GM12878 (cell line): ENCODE data around the gene SLC17A6. TPM values are rescaled to one million over a fixed set of nuclear protein-coding genes. Genes with fewer than 3 reads are reported as not detected.

ENCODE experiments used
- ATAC-seq: fragments of 200-7000 bp; cut with Tn5 transposase; 3 replicates; pipeline ENCODE4 v1.9.1; 2020; ENCODE audit warnings: mild to moderate bottlenecking, moderate library complexity
- BruUV-seq: library from RNA; stranded (reverse); fragments of 400-500 nt; replicated peaks from 2 replicates; lab custom pipeline; 2021; lab: Mats Ljungman, UMichigan
- CTCF ChIA-PET: fragments of 300-600 bp; sonication (Branson Sonifier 250); formaldehyde crosslinking; extraction: SDS; loops from one replicate; lab custom pipeline; 2021; ENCODE audit warnings: inconsistent platforms; lab: Yijun Ruan, JAX
- POLR2A ChIA-PET: fragments of 350-600 bp; formaldehyde crosslinking; extraction: SDS; loops from one replicate; lab custom pipeline; 2021; ENCODE audit warnings: inconsistent platforms; lab: Charles Lee
- RAD21 ChIA-PET: fragments of 300-600 bp; sonication (Branson Sonifier 250); formaldehyde crosslinking; loops from one replicate; lab custom pipeline; 2023; ENCODE audit warnings: antibody characterized with exemption; ENCODE audit not compliant: unreplicated experiment; lab: Charles Lee
- SMC1A ChIA-PET: fragments of 300-600 bp; sonication (Branson Sonifier 250); formaldehyde crosslinking; loops from one replicate; lab custom pipeline; 2023; ENCODE audit not compliant: unreplicated experiment, uncharacterized antibody; lab: Charles Lee
- DNase-seq: peaks from one replicate; pipeline ENCODE4 v3.0.0-alpha.2; 2011; ENCODE audit warnings: low read depth, low spot score
- FAIRE-seq: peaks from 3 replicates; lab custom pipeline; 2011; peaks lifted over from hg19 to GRCh38; lab: Jason Lieb, UNC
- H2AFZ ChIP-seq: 2 replicates; pipeline ENCODE4 v1.6.0; 2011; ENCODE audit warnings: low read depth, low read length, control low read depth; ENCODE audit not compliant: control insufficient read depth
- H3K27ac ChIP-seq: 2 replicates; pipeline ENCODE4 v1.5.1; 2011; ENCODE audit warnings: control low read depth; ENCODE audit not compliant: control insufficient read depth, insufficient read depth
- H3K27me3 ChIP-seq, 2 experiments: replicated peaks in 1 of 2; 2 replicates each; pipeline versions ENCODE4 v1.6.0 to v1.6.1; 2011; ENCODE audit warnings: low read length in 1 of 2; ENCODE audit not compliant: control insufficient read depth in 2 of 2, insufficient read depth in 2 of 2
- H3K36me3 ChIP-seq, 2 experiments: 2 replicates each; pipeline ENCODE4 v1.5.1; 2011; ENCODE audit warnings: low read length in 1 of 2; ENCODE audit not compliant: control insufficient read depth in 2 of 2, insufficient read depth in 2 of 2
- H3K4me1 ChIP-seq: 2 replicates; pipeline ENCODE4 v1.6.1; 2011; ENCODE audit warnings: mild to moderate bottlenecking, low read length, moderate library complexity, mixed read lengths; ENCODE audit not compliant: control insufficient read depth, insufficient read depth
- H3K4me2 ChIP-seq: 2 replicates; pipeline ENCODE4 v1.6.0; 2011; ENCODE audit warnings: control low read depth; ENCODE audit not compliant: control insufficient read depth, insufficient read depth
- H3K4me3 ChIP-seq: fragments of 200-600 bp; sonication (generic); 2 replicates; pipeline ENCODE4 v1.5.1; 2016
- H3K79me2 ChIP-seq: 2 replicates; pipeline ENCODE4 v1.6.0; 2011; ENCODE audit warnings: low read length; ENCODE audit not compliant: control insufficient read depth, insufficient read depth
- H3K9ac ChIP-seq: 2 replicates; pipeline ENCODE4 v1.8.0; 2011; ENCODE audit warnings: low read length, control low read depth, mixed read lengths; ENCODE audit not compliant: control insufficient read depth, insufficient read depth
- H3K9me3 ChIP-seq: replicated peaks from 3 replicates; pipeline ENCODE4 v1.5.1; 2011; ENCODE audit warnings: mild to moderate bottlenecking, low read length; ENCODE audit not compliant: control insufficient read depth, insufficient read depth
- H4K20me1 ChIP-seq: 2 replicates; pipeline ENCODE4 v1.6.0; 2011; ENCODE audit not compliant: control insufficient read depth, insufficient read depth
- ATF3 ChIP-seq: IDR thresholded peaks from 2 replicates; pipeline ENCODE4 v1.6.1; 2011; ENCODE audit warnings: low read depth, mild to moderate bottlenecking, low read length, moderate library complexity, borderline replicate concordance; ENCODE audit errors: extremely low read depth
- BRCA1 ChIP-seq: IDR thresholded peaks from 2 replicates; pipeline ENCODE4 v1.6.1; 2011; ENCODE audit warnings: low read depth, low read length, improper control_type of control experiment
- ESRRA ChIP-seq: IDR thresholded peaks from 2 replicates; pipeline ENCODE4 v1.6.1; 2012; ENCODE audit warnings: mild to moderate bottlenecking, low read length, improper control_type of control experiment
- FOXK2 ChIP-seq: fragments of 450-650 bp; IDR thresholded peaks from 2 replicates; pipeline ENCODE4 v1.6.1; 2017; ENCODE audit warnings: mild to moderate bottlenecking, moderate library complexity
- JUNB ChIP-seq: IDR thresholded peaks from 2 replicates; pipeline ENCODE4 v1.6.1; 2016; ENCODE audit warnings: antibody characterized with exemption, mild to moderate bottlenecking
- MTA2 ChIP-seq: fragments of 450-650 bp; IDR thresholded peaks from 2 replicates; pipeline ENCODE4 v1.6.1; 2016; ENCODE audit warnings: low read depth, mild to moderate bottlenecking, moderate library complexity
- NFYB ChIP-seq: IDR thresholded peaks from 2 replicates; pipeline ENCODE4 v1.6.1; 2011; ENCODE audit warnings: low read depth, mild to moderate bottlenecking, low read length, improper control_type of control experiment, moderate library complexity; ENCODE audit not compliant: insufficient read depth
- POLR2A ChIP-seq: IDR thresholded peaks from 2 replicates; pipeline ENCODE4 v1.6.1; 2011; ENCODE audit warnings: low read depth, mild to moderate bottlenecking, low read length
- SPI1 ChIP-seq: IDR thresholded peaks from 2 replicates; pipeline ENCODE4 v1.6.1; 2011; ENCODE audit warnings: low read depth, mild to moderate bottlenecking, low read length, moderate library complexity, borderline replicate concordance; ENCODE audit not compliant: insufficient read depth
- WGBS: methylation state at CpG from one replicate; pipeline ENCODE4 v1.1.6; 2016; ENCODE audit warnings: low lambda C conversion rate; ENCODE audit not compliant: insufficient replicate concordance, insufficient coverage; ENCODE audit errors: missing lambda C conversion rate; 5-methylcytosine and 5-hydroxymethylcytosine counted together
- in situ Hi-C: fragments of 300-500 bp; cut with MboI; formaldehyde crosslinking; loops from 9 replicates; pipeline ENCODE4 v1.14.3; 2018; ENCODE audit warnings: mixed read lengths
- intact Hi-C: fragments of 100-400 bp; cut with micrococcal nuclease; formaldehyde crosslinking; loops from one replicate; pipeline ENCODE4 v1.14.2; 2022; ENCODE audit not compliant: unreplicated experiment
- polyA plus RNA-seq, 11 experiments: library from polyadenylated mRNA; depleted of rRNA in 4 of 11; unstranded in 6 of 11; stranded (reverse) in 5 of 11; fragments of >200 nt; fragmentation: Nextera tagmentation in 4 of 11; fragmentation: Illumina TruSeq in 1 of 11; extraction: Ambion mirVana in 4 of 11; extraction: Trizol in 1 of 11; gene quantifications; 1 replicate in 1 of 11; 2 replicates in 10 of 11; pipeline versions ENCODE4 v1.2.1 to v1.2.3, GENCODE V29; 2011 to 2016; ENCODE audit warnings: inconsistent platforms in 2 of 11, missing spikeins in 2 of 11, low read depth in 1 of 11
- total RNA-seq, 4 experiments: library from RNA; depleted of rRNA in 3 of 4; stranded (reverse); fragments of >200 nt in 3 of 4; fragmentation: Illumina TruSeq in 1 of 4; extraction: Trizol in 1 of 4; gene quantifications; 2 replicates each; pipeline versions ENCODE4 v1.2.1 to v1.2.3, GENCODE V29; 2013 to 2021

SLC17A6 gene
- total and polyA plus RNA-seq, 10 of the 15 experiments (the other 5 are each of a cell fraction or from before 2014, with no cell fraction given): not detected

GRCh38 chr11:22342211-22343031 lies 4.2 kb downstream of the SLC17A6 start:
- ChIA-PET CTCF (no interaction called here), RAD21 (no interaction called here), POLR2A (no interaction called here), SMC1A (no interaction called here)
- DNase-seq: no peak
- TF ChIP-seq ESRRA (no peak), BRCA1 (no peak), JUNB (no peak), FOXK2 (no peak), MTA2 (no peak), ATF3 (no peak), NFYB (no peak), SPI1 (no peak), POLR2A (no peak)
- in situ Hi-C loops (no loop called here), intact Hi-C loops (no loop called here)
- no TSS peak for BruUV-seq
- H2AFZ ChIP-seq: no peak overlapping the region
- H3K4me1 ChIP-seq: no peaks in the 10 kb centered on the region
- H3K36me3 ChIP-seq: no peaks in the 10 kb centered on the region
- H3K9me3 ChIP-seq: no peaks in the 10 kb centered on the region
- H3K9ac ChIP-seq: no peak overlapping the region
- peak overlapping the region; percentile 30; the same call in 1 of the 2 replicates for H3K4me2 ChIP-seq
- H3K27me3 ChIP-seq: peaks cover 22 to 38% of the 10 kb centered on the region in 2 experiments
- no peak overlapping the region for H3K4me3 ChIP-seq
- H3K27ac ChIP-seq: no peak overlapping the region
- H3K79me2 ChIP-seq: no peaks in the 10 kb centered on the region
- 24% methylated on average over 25 of the region's 25 CpGs for WGBS
- no peak for ATAC-seq
- FAIRE-seq: no peak
- H4K20me1 ChIP-seq: no peaks in the 10 kb centered on the region
